Measurements from ENCODE around the gene INS. TPM values are rescaled to one million over a fixed set of nuclear protein-coding genes. Genes with fewer than 3 reads are reported as not detected.

INS gene
- total and polyA plus RNA-seq, 10 of the 15 experiments (the other 5 are each of a cell fraction or from before 2014, with no cell fraction given) = not detected

DNA sequence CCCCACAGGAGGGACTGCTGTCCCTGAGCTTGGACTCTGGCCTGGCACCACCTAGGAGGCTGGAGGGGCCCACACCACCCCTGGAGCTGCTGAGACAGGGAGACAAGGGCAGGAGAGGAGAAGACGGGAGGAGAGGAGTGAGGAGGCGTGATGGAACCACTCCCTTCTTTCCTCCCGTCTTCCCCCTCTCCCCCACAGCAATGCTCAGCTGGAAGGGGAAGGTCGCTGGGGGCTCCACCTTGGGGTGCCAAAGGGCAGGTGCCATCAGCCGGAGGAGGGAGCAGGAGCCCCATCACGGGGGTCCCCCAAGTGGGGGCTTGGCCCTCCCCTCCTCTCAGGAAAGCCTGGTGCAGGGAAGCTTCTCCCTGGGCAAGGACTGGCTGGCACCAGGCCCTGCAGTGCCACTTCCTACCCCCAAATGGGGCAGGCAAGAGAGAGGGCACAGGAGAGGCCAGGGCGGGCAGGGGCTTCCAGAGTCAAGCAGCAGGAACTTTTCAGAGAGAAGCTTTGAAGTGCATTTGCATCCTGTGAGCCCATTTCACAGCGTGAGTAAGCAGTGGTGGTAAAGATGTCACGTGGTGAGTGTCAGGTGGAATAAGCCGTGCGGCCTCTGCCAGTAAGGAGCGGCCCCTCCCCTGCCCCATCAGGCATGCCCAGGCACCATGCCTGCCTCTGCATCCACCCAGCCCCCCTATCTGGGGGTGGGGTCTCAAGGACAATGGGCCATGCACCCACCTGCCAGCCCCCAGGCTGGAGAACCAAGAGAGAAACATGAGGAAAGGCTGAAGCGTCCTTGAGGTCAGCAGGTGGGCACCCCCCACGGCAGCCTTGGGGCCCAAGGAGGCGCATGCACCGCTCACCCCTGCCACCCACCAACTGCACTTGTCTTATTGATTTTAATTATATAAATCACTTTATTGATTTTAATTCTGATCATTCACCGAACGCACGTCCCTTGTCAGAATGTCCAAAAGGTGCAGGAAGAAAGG is 26.7 kb downstream of the INS start:
- 36% methylated on average over 16 of the region's 19 CpGs for WGBS (ENCODE audit: insufficient coverage, insufficient replicate concordance, low lambda C conversion rate, missing lambda C conversion rate)
- H3K36me3 ChIP-seq (ENCODE audit: control insufficient read depth in 2 of 2, insufficient read depth in 2 of 2, low read length in 1 of 2) = no peaks in the 10 kb centered on the region
- intact Hi-C loops (cut with micrococcal nuclease; ENCODE audit: unreplicated experiment) (no loop called here), in situ Hi-C loops (cut with MboI) (no loop called here)
- H3K79me2 ChIP-seq (ENCODE audit: control insufficient read depth, insufficient read depth, low read length) = no peaks in the 10 kb centered on the region
- CTCF ChIA-PET = interaction anchor here (1.0 to 1.2 kb wide), 2 partner anchors 18 to 98 kb away, joined by 3 read pairs; no protein-coding TSS in a partner anchor
- POLR2A ChIA-PET = no interaction called here
- H3K9ac ChIP-seq (ENCODE audit: control insufficient read depth, insufficient read depth, low read length) = no peak overlapping the region
- no peaks in the 10 kb centered on the region for H3K9me3 ChIP-seq (replicated peaks; ENCODE audit: control insufficient read depth, insufficient read depth, low read length)
- H3K27ac ChIP-seq (ENCODE audit: control insufficient read depth, insufficient read depth) = no peak overlapping the region
- no peak overlapping the region for H3K4me2 ChIP-seq (ENCODE audit: control insufficient read depth, insufficient read depth)
- SMC1A ChIA-PET (ENCODE audit: uncharacterized antibody, unreplicated experiment) = interaction anchor here (0.8 kb wide), 1 partner anchor 8 kb away, joined by 3 read pairs; no protein-coding TSS in a partner anchor
- ATAC-seq (no peak), DNase-seq (ENCODE audit: low read depth, low spot score) (no peak), FAIRE-seq (no peak)
- RAD21 ChIA-PET (ENCODE audit: unreplicated experiment) = no interaction called here
- H3K27me3 ChIP-seq (replicated peaks in 1 of 2; ENCODE audit: control insufficient read depth in 2 of 2, insufficient read depth in 2 of 2, low read length in 1 of 2) = peaks cover 2 to 5% of the 10 kb centered on the region in 2 experiments; a peak in 3 of 4 replicates
- no peak overlapping the region for H3K4me3 ChIP-seq
- TF ChIP-seq ETV6 (conservative IDR thresholded peaks at IDR 0.05 in 1 of 2, IDR thresholded peaks at IDR 0.05 in 1 of 2; ENCODE audit: borderline replicate concordance in 1 of 2, low read depth in 1 of 2) = no peak
- TF ChIP-seq RELB (IDR thresholded peaks at IDR 0.05; ENCODE audit: low read depth) = no peak
- TF ChIP-seq SIX5 (IDR thresholded peaks at IDR 0.05; ENCODE audit: low read depth, low read length, severe bottlenecking) = no peak
- no peak for TF ChIP-seq RB1 (IDR thresholded peaks at IDR 0.05; ENCODE audit: borderline replicate concordance)
- no peak for TF ChIP-seq STAT1 (conservative IDR thresholded peaks at IDR 0.05)
- TF ChIP-seq YY1 (IDR thresholded peaks at IDR 0.05; ENCODE audit: low read depth, low read length) = no peak
- no peak for TF ChIP-seq TCF12 (IDR thresholded peaks at IDR 0.05; ENCODE audit: low read depth, low read length)
- no peak overlapping the region for H2AFZ ChIP-seq (ENCODE audit: control insufficient read depth, low read depth, low read length)
- no peaks in the 10 kb centered on the region for H3K4me1 ChIP-seq (ENCODE audit: control insufficient read depth, insufficient read depth, low read length)
- BruUV-seq (replicated peaks) = no TSS peak
- no peaks in the 10 kb centered on the region for H4K20me1 ChIP-seq (ENCODE audit: control insufficient read depth, insufficient read depth)
